Body of pancreas (tissue), 4 donors: ENCODE measurements around the gene TOX3. TPM values are rescaled to one million over a fixed set of nuclear protein-coding genes. Genes with fewer than 3 reads are reported as not detected.

ENCODE experiments used
- ATAC-seq: fragments of 150-250 bp; one replicate; pipeline ENCODE4 v1.9.1; 2016
- DNase-seq, 4 donors: peaks; one replicate each; pipeline ENCODE4 v3.0.0-alpha.2; 2019
- H3K27ac ChIP-seq, 4 donors: fragments of 200-600 bp; sonication (generic); 1 replicate in 3 of 4; 2 replicates in 1 of 4; pipeline versions ENCODE4 v1.5.1 to v1.6.1; 2016 to 2019; ENCODE audit warnings: mild to moderate bottlenecking in 1 of 4, mixed read lengths in 1 of 4, moderate library complexity in 1 of 4
- H3K27me3 ChIP-seq, 2 donors: fragments of 200-600 bp; sonication (generic); one replicate each; pipeline ENCODE4 v1.6.0; 2016; ENCODE audit warnings: mild to moderate bottlenecking in 1 of 2
- H3K36me3 ChIP-seq, 2 donors: fragments of 200-600 bp; sonication (generic); replicated peaks in 1 of 2; 2 replicates each; pipeline ENCODE4 v1.5.1; 2016; ENCODE audit warnings: low read depth in 2 of 2; ENCODE audit not compliant: insufficient read depth in 1 of 2
- H3K4me1 ChIP-seq: fragments of 200-600 bp; sonication (generic); one replicate; pipeline ENCODE4 v1.6.0; 2016
- H3K4me3 ChIP-seq, 2 donors: fragments of 200-600 bp; sonication (generic); 1 replicate in 1 of 2; 2 replicates in 1 of 2; pipeline ENCODE4 v1.5.1; 2016 to 2019
- H3K9me3 ChIP-seq, 3 donors: fragments of 200-600 bp; sonication (generic); 1 replicate in 2 of 3; 2 replicates in 1 of 3; pipeline ENCODE4 v1.5.1; 2016
- POLR2A ChIP-seq, 3 donors: fragments of 450-650 bp; IDR thresholded peaks; one replicate each; pipeline ENCODE4 v1.6.1; 2016; ENCODE audit warnings: antibody characterized with exemption in 3 of 3, mild to moderate bottlenecking in 2 of 3
- WGBS, 2 donors: methylation state at CpG; one replicate each; pipeline ENCODE4 v1.1.5; 2017; 5-methylcytosine and 5-hydroxymethylcytosine counted together
- intact Hi-C: fragments of 100-400 bp; cut with DNase I; formaldehyde crosslinking; loops from one replicate; pipeline ENCODE4 v1.15.1; 2023
- total RNA-seq, 2 donors: library from RNA; depleted of rRNA; stranded (reverse); fragments of >200 nt; gene quantifications; one replicate each; pipeline ENCODE4 v1.1.0, GENCODE V29; 2016
- TF ChIP-seq, protein P1 (sequence below), 7 experiments: fragments of 450-650 bp in 4 of 7; fragments of 200-600 bp in 3 of 7; sonication (generic) in 3 of 7; IDR thresholded peaks; one replicate each; pipeline ENCODE4 v1.5.1; 2016 to 2019; ENCODE audit warnings: antibody characterized with exemption in 7 of 7

TOX3 gene
- total RNA-seq, 2 donors from 2014 or later, result 1.3 to 5.2 TPM

DNA sequence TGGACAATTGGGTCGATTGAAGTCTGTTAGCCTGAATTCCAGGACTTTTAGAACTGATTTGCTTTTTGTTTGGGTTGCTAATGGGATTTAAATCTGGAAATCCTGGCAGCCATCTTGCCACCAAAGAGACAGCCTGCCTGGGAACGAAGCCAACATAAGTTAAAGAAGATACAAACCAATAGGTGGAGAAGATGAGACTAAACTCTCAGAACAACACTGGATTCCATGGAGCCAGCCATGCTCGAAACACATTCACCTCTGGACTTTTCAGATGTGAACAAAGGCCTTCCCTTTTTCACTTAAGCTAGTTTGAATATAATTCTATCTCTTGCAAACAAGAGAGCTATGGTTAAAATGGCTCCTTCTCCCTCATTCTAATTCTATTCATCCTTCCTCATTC is 135.9 kb downstream of the TOX3 start:
- H3K4me1 ChIP-seq, result no peaks in the 10 kb centered on the region
- intact Hi-C loops, result no loop called here
- no peak for DNase-seq
- no peaks in the 10 kb centered on the region for H3K27me3 ChIP-seq
- 65 to 72% methylated on average over 3 of the region's 3 CpGs for WGBS, 2 donors
- H3K27ac ChIP-seq, result no peak overlapping the region
- H3K4me3 ChIP-seq, result no peak overlapping the region
- H3K36me3 ChIP-seq, result no peaks in the 10 kb centered on the region
- ATAC-seq, result no peak
- no peak for TF ChIP-seq POLR2A (IDR thresholded peaks at IDR 0.05)
- TF ChIP-seq, protein P1, sequence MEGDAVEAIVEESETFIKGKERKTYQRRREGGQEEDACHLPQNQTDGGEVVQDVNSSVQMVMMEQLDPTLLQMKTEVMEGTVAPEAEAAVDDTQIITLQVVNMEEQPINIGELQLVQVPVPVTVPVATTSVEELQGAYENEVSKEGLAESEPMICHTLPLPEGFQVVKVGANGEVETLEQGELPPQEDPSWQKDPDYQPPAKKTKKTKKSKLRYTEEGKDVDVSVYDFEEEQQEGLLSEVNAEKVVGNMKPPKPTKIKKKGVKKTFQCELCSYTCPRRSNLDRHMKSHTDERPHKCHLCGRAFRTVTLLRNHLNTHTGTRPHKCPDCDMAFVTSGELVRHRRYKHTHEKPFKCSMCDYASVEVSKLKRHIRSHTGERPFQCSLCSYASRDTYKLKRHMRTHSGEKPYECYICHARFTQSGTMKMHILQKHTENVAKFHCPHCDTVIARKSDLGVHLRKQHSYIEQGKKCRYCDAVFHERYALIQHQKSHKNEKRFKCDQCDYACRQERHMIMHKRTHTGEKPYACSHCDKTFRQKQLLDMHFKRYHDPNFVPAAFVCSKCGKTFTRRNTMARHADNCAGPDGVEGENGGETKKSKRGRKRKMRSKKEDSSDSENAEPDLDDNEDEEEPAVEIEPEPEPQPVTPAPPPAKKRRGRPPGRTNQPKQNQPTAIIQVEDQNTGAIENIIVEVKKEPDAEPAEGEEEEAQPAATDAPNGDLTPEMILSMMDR (IDR thresholded peaks at IDR 0.05), result no peak
- no peaks in the 10 kb centered on the region for H3K9me3 ChIP-seq

- Histone ChIP-seq H3K27ac (no peak overlapping the region), H3K4me1 (no peaks in the 10 kb centered on the region), H3K27me3 (no peaks in the 10 kb centered on the region), H3K4me3 (no peak overlapping the region), H3K36me3 (no peaks in the 10 kb centered on the region), H3K9me3 (no peaks in the 10 kb centered on the region)
- TF ChIP-seq POLR2A (IDR thresholded peaks at IDR 0.05), result no peak
- TF ChIP-seq, protein P1 (IDR thresholded peaks at IDR 0.05), result no peak
- WGBS, 2 donors, result 93 to 100% methylated on average over 1 of the region's 1 CpG
- ATAC-seq (no peak), DNase-seq (no peak)
- intact Hi-C loops, result no loop called here
Measured at GRCh38 chr16:52408191-52408845, 138.6 kb downstream of the TOX3 start.

GRCh38 chr16:52407778-52408177 is 139.2 kb downstream of the TOX3 start:
- TF ChIP-seq POLR2A (IDR thresholded peaks at IDR 0.05), result no peak
- TF ChIP-seq, protein P1 (IDR thresholded peaks at IDR 0.05), result no peak
- Histone ChIP-seq H3K4me1 (no peaks in the 10 kb centered on the region), H3K27ac (no peak overlapping the region), H3K36me3 (no peaks in the 10 kb centered on the region), H3K4me3 (no peak overlapping the region), H3K9me3 (no peaks in the 10 kb centered on the region), H3K27me3 (no peaks in the 10 kb centered on the region)
- intact Hi-C loops, result no loop called here
- no peak for DNase-seq
- no peak for ATAC-seq
- WGBS, 2 donors, result 45 to 50% methylated on average over 1 of the region's 1 CpG

GRCh38 chr16:52405441-52405840 is 141.5 kb downstream of the TOX3 start:
- no peaks in the 10 kb centered on the region for H3K27me3 ChIP-seq
- H3K36me3 ChIP-seq, result no peaks in the 10 kb centered on the region
- no peak for ATAC-seq
- TF ChIP-seq, protein P1 (IDR thresholded peaks at IDR 0.05), result no peak
- TF ChIP-seq POLR2A (IDR thresholded peaks at IDR 0.05), result no peak
- H3K4me1 ChIP-seq, result no peaks in the 10 kb centered on the region
- intact Hi-C loops, result no loop called here
- DNase-seq, result no peak
- H3K27ac ChIP-seq, result no peak overlapping the region
- WGBS, 2 donors, result 86 to 100% methylated on average over 1 of the region's 1 CpG
- no peak overlapping the region for H3K4me3 ChIP-seq
- H3K9me3 ChIP-seq, result no peaks in the 10 kb centered on the region

DNA sequence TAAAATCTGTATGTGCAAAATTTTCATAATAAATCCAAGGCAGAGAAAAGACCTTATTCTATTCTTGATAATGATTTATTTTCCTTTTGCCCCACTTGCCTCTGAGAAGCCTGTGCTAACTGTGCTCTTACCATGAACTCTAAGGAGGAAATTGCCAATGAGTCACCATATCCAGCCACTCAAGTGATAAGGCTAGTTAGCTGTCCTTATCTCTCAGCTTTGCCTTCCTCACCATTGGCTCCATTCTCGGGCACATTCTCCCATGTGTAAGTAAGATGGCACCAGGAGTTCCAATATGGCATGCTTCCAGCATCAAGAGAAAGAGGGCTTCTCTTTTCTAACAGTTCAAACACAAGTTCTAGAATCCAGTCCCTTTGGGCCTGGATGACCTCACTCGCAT is 142.4 kb downstream of the TOX3 start:
- no peaks in the 10 kb centered on the region for H3K36me3 ChIP-seq
- H3K27me3 ChIP-seq, result no peaks in the 10 kb centered on the region
- H3K9me3 ChIP-seq, result no peaks in the 10 kb centered on the region
- ATAC-seq (no peak), DNase-seq (no peak)
- no peaks in the 10 kb centered on the region for H3K4me1 ChIP-seq
- TF ChIP-seq, protein P1 (IDR thresholded peaks at IDR 0.05), result no peak
- TF ChIP-seq POLR2A (IDR thresholded peaks at IDR 0.05), result no peak
- 64 to 78% methylated on average over 2 of the region's 2 CpGs for WGBS, 2 donors
- H3K27ac ChIP-seq, result no peak overlapping the region
- H3K4me3 ChIP-seq, result no peak overlapping the region
- intact Hi-C loops, result no loop called here
